Transverse colon (tissue), 4 donors: ENCODE results near the gene ARHGAP18.

Experiments
- EP300 ChIP-seq: sonication (generic); formaldehyde crosslinking; IDR thresholded peaks from one replicate; pipeline ENCODE4 v1.6.1; 2017; ENCODE audit warnings: antibody characterized with exemption, low read depth
- POLR2A ChIP-seq: fragments of 450-650 bp; IDR thresholded peaks from one replicate; pipeline ENCODE4 v1.6.1; 2016; ENCODE audit warnings: antibody characterized with exemption, mild to moderate bottlenecking, moderate library complexity
- POLR2AphosphoS5 ChIP-seq, 3 donors: sonication (generic); formaldehyde crosslinking; IDR thresholded peaks; one replicate each; pipeline ENCODE4 v1.6.1; 2016; ENCODE audit warnings: antibody characterized with exemption in 3 of 3
- TF ChIP-seq, protein P1 (sequence below), 5 experiments: fragments of 200-600 bp in 3 of 5; fragments of 450-650 bp in 2 of 5; sonication (generic) in 3 of 5; IDR thresholded peaks; 1 replicate in 2 of 5; 2 replicates in 3 of 5; pipeline ENCODE4 v1.5.1; 2016 to 2017; ENCODE audit warnings: antibody characterized with exemption in 5 of 5, inconsistent platforms in 3 of 5, mild to moderate bottlenecking in 2 of 5, moderate library complexity in 1 of 5

DNA sequence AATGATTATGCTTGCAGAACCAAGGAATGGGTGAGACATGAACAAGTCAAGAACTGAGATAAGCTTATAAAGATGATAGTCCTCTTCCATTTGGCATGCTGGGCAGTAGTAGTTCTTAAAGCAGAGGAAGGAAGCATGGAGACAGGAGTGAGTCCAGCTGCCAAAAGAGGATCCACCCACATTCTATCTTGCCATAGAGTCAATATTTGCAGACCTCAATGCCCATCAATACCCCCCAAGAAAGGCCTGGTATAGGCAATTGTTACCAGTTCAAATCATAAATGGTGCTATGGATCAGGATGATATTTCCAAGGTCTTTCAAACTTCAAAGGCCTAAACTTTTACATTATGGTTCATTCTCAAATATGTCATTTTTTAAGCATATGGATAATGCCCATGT is 4.8 kb downstream of the ARHGAP18 start:
- TF ChIP-seq POLR2AphosphoS5 (IDR thresholded peaks at IDR 0.05): no peak
- TF ChIP-seq, protein P1, sequence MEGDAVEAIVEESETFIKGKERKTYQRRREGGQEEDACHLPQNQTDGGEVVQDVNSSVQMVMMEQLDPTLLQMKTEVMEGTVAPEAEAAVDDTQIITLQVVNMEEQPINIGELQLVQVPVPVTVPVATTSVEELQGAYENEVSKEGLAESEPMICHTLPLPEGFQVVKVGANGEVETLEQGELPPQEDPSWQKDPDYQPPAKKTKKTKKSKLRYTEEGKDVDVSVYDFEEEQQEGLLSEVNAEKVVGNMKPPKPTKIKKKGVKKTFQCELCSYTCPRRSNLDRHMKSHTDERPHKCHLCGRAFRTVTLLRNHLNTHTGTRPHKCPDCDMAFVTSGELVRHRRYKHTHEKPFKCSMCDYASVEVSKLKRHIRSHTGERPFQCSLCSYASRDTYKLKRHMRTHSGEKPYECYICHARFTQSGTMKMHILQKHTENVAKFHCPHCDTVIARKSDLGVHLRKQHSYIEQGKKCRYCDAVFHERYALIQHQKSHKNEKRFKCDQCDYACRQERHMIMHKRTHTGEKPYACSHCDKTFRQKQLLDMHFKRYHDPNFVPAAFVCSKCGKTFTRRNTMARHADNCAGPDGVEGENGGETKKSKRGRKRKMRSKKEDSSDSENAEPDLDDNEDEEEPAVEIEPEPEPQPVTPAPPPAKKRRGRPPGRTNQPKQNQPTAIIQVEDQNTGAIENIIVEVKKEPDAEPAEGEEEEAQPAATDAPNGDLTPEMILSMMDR (IDR thresholded peaks at IDR 0.05): no peak
- TF ChIP-seq EP300: no peak
- TF ChIP-seq POLR2A: no peak
